Panc1 (cell line): Measurements from ENCODE around the gene IL16. TPM values are rescaled to one million over a fixed set of nuclear protein-coding genes. Genes with fewer than 3 reads are reported as not detected.
A peak's percentile ranks its signal among the peaks of the same experiment; 100 is the strongest.

Experiments
- ATAC-seq: fragments of 200-7000 bp; cut with Tn5 transposase; 2 replicates; pipeline ENCODE4 v1.9.1; 2020; ENCODE audit warnings: mild to moderate bottlenecking, moderate library complexity
- BruUV-seq: library from RNA; stranded (reverse); fragments of 400-500 nt; replicated peaks from 2 replicates; lab custom pipeline; 2021; lab: Mats Ljungman, UMichigan
- CTCF ChIA-PET: fragments of 300-600 bp; sonication (Branson Sonifier 250); formaldehyde crosslinking; loops from one replicate; lab custom pipeline; 2022; ENCODE audit warnings: antibody characterized with exemption; lab: Charles Lee
- POLR2A ChIA-PET: fragments of 300-600 bp; sonication (Branson Sonifier 250); formaldehyde crosslinking; loops from one replicate; lab custom pipeline; 2022; ENCODE audit warnings: antibody characterized with exemption; lab: Charles Lee
- DNase-seq: peaks from one replicate; pipeline ENCODE4 v3.0.0-alpha.2; 2010; ENCODE audit warnings: low read depth, low spot score
- H3K27ac ChIP-seq: 2 replicates; pipeline ENCODE4 v1.5.1; 2011; ENCODE audit warnings: mild to moderate bottlenecking, low read length, inconsistent platforms
- H3K27me3 ChIP-seq: fragments of 200-500 bp; sonication (Bioruptor generic); 2 replicates; pipeline ENCODE4 v1.6.0; 2014; ENCODE audit warnings: low read length, inconsistent platforms; ENCODE audit not compliant: control insufficient read depth, insufficient read depth
- H3K36me3 ChIP-seq: fragments of 200-500 bp; sonication (Bioruptor generic); 2 replicates; pipeline ENCODE4 v1.5.1; 2014; ENCODE audit warnings: inconsistent platforms, mild to moderate bottlenecking, low read length, moderate library complexity; ENCODE audit not compliant: control insufficient read depth, insufficient read depth
- H3K4me1 ChIP-seq: 2 replicates; pipeline ENCODE4 v1.5.1; 2011; ENCODE audit warnings: inconsistent platforms, mild to moderate bottlenecking, low read length, moderate library complexity; ENCODE audit not compliant: control insufficient read depth, insufficient read depth
- H3K4me3 ChIP-seq, 2 experiments: 2 replicates each; pipeline ENCODE4 v1.5.1; 2011 to 2012; ENCODE audit warnings: low read depth in 2 of 2, low read length in 2 of 2, mild to moderate bottlenecking in 2 of 2, inconsistent platforms in 1 of 2, moderate library complexity in 1 of 2
- H3K9me3 ChIP-seq: fragments of 200-500 bp; sonication (Bioruptor generic); 2 replicates; pipeline ENCODE4 v1.5.1; 2014; ENCODE audit warnings: low read depth, mild to moderate bottlenecking, inconsistent platforms, low read length, moderate library complexity; ENCODE audit not compliant: control insufficient read depth, insufficient read depth
- CTCF ChIP-seq: fragments of 450-650 bp; IDR thresholded peaks from 2 replicates; pipeline ENCODE4 v1.5.1; 2017; ENCODE audit warnings: mild to moderate bottlenecking
- POLR2AphosphoS5 ChIP-seq: IDR thresholded peaks from 2 replicates; pipeline ENCODE4 v1.6.1; 2012; ENCODE audit warnings: mild to moderate bottlenecking, low read depth, low read length, moderate library complexity
- REST ChIP-seq, 2 experiments: IDR thresholded peaks; 2 replicates each; pipeline ENCODE4 v1.6.1; 2011 to 2012; ENCODE audit warnings: low read depth in 2 of 2, control low read depth in 1 of 2, low read length in 1 of 2, mild to moderate bottlenecking in 1 of 2, moderate library complexity in 1 of 2; ENCODE audit not compliant: insufficient read depth in 1 of 2
- SIN3A ChIP-seq: IDR thresholded peaks from 2 replicates; pipeline ENCODE4 v1.6.1; 2012; ENCODE audit warnings: low read depth, mild to moderate bottlenecking, low read length, moderate library complexity, borderline replicate concordance; ENCODE audit not compliant: insufficient read depth
- TCF7L2 ChIP-seq: IDR thresholded peaks from 2 replicates; pipeline ENCODE4 v1.6.1; 2011; ENCODE audit warnings: mild to moderate bottlenecking, low read depth, low read length, inconsistent platforms
- in situ Hi-C: cut with HindIII; loops from 2 replicates; pipeline ENCODE4 v1.10.0; 2016; ENCODE audit warnings: low sequenced_read_pairs, low pct_unique_long_range_greater_than_20kb
- intact Hi-C: fragments of 100-400 bp; cut with micrococcal nuclease; formaldehyde crosslinking; loops from one replicate; pipeline ENCODE4 v1.10.0; 2022; ENCODE audit not compliant: unreplicated experiment
- total RNA-seq: library from RNA; stranded (reverse); gene quantifications from one replicate; pipeline ENCODE4 v1.2.1, GENCODE V29; 2021; ENCODE audit not compliant: unreplicated experiment

Gene IL16
- total RNA-seq, 1 experiment from 2014 or later = 1.0 TPM

GRCh38 chr15:81265944-81266775, 69.5 kb downstream of the IL16 start:
- H3K27me3 ChIP-seq = peaks cover 7% of the 10 kb centered on the region
- ChIA-PET POLR2A (interaction anchor here (0.6 kb wide), 2 partner anchors 46 to 84 kb away, joined by 3 to 5 read pairs; no protein-coding TSS in a partner anchor), CTCF (interaction anchor here (0.5 to 2.7 kb wide), 28 partner anchors 9 to 554 kb away, joined by 3 to 48 read pairs (median 3); partner anchors contain the start of gene IL16)
- H3K9me3 ChIP-seq = no peaks in the 10 kb centered on the region
- no TSS peak for BruUV-seq
- H3K27ac ChIP-seq = no peak overlapping the region
- ATAC-seq (peak; percentile 96), DNase-seq (peak; percentile 59)
- intact Hi-C loops (loop anchor here (1.0 to 5.0 kb wide), 3 partner anchors 111 to 289 kb away; no protein-coding TSS in a partner anchor), in situ Hi-C loops (no loop called here)
- TF ChIP-seq REST (IDR thresholded peaks at IDR 0.05; ENCODE audit: insufficient read depth in 1 of 2, low read depth in 2 of 2, low read length in 1 of 2) (no peak), TCF7L2 (no peak), SIN3A (no peak), CTCF (peak; percentile 92), POLR2AphosphoS5 (no peak)
- H3K36me3 ChIP-seq = no peaks in the 10 kb centered on the region
- H3K4me3 ChIP-seq = 0 out of 4 replicates have a peak overlapping the region, but pooled peaks of 1 of the 2 experiments have one; percentile 12
- peaks cover 5% of the 10 kb centered on the region for H3K4me1 ChIP-seq

- in situ Hi-C loops = no loop called here
- no peak for ATAC-seq
- TF ChIP-seq TCF7L2 (no peak), CTCF (no peak), SIN3A (no peak), REST (IDR thresholded peaks at IDR 0.05; ENCODE audit: insufficient read depth in 1 of 2, low read depth in 2 of 2, low read length in 1 of 2) (no peak), POLR2AphosphoS5 (no peak)
- intact Hi-C loops = loop anchor here (5.0 kb wide), 1 partner anchor 291 kb away; no protein-coding TSS in a partner anchor
- ChIA-PET POLR2A (no interaction called here), CTCF (interaction anchor here (0.5 kb wide), 1 partner anchor 480 kb away, joined by 4 read pairs; no protein-coding TSS in a partner anchor)
- BruUV-seq = no TSS peak
- Histone ChIP-seq H3K27me3 (peaks cover 7% of the 10 kb centered on the region), H3K4me3 (no peak overlapping the region), H3K9me3 (no peaks in the 10 kb centered on the region), H3K4me1 (peaks cover 5% of the 10 kb centered on the region), H3K36me3 (no peaks in the 10 kb centered on the region), H3K27ac (no peak overlapping the region)
- no peak for DNase-seq
Measured at GRCh38 chr15:81268340-81268739, 71.7 kb downstream of the IL16 start.
